ENCODE results near the gene SLC9A2.

SLC9A2 gene

GRCh38 chr2:102593516-102593915 is 25.8 kb upstream of the SLC9A2 start:
- H3K4me1 Mint-ChIP-seq = no peaks in the 10 kb centered on the region

GRCh38 chr2:102594445-102595016 is 24.8 kb upstream of the SLC9A2 start:
- Mint-ChIP-seq H3K36me3 (ENCODE audit: low read depth) (no peaks in the 10 kb centered on the region), H3K4me3 (no peak overlapping the region), H3K4me1 (no peaks in the 10 kb centered on the region), H3K9me3 (no peaks in the 10 kb centered on the region), H3K27me3 (ENCODE audit: low read depth) (no peaks in the 10 kb centered on the region), H3K27ac (no peak overlapping the region)
- TF ChIP-seq CTCF (IDR thresholded peaks at IDR 0.05; ENCODE audit: unreplicated experiment in 3 of 3) = no peak

More at GRCh38 chr2:102593516-102593915, 25.8 kb upstream of the SLC9A2 start:
- no peak overlapping the region for H3K4me3 Mint-ChIP-seq
- no peaks in the 10 kb centered on the region for H3K27me3 Mint-ChIP-seq (ENCODE audit: low read depth)
- H3K36me3 Mint-ChIP-seq (ENCODE audit: low read depth) = no peaks in the 10 kb centered on the region
- TF ChIP-seq CTCF (IDR thresholded peaks at IDR 0.05; ENCODE audit: unreplicated experiment in 3 of 3) = no peak
- peak overlapping the region in 1 of 3 experiments; percentile 13 for H3K27ac Mint-ChIP-seq
- H3K9me3 Mint-ChIP-seq = no peaks in the 10 kb centered on the region

- Mint-ChIP-seq H3K4me3 (no peak overlapping the region), H3K27ac (no peak overlapping the region), H3K36me3 (ENCODE audit: low read depth) (no peaks in the 10 kb centered on the region), H3K27me3 (ENCODE audit: low read depth) (no peaks in the 10 kb centered on the region), H3K4me1 (no peaks in the 10 kb centered on the region), H3K9me3 (no peaks in the 10 kb centered on the region)
- TF ChIP-seq CTCF (IDR thresholded peaks at IDR 0.05; ENCODE audit: unreplicated experiment in 3 of 3) = no peak
These were observed 21.6 kb upstream of the SLC9A2 start for GRCh38 chr2:102597788-102598187.

- Mint-ChIP-seq H3K9me3 (no peaks in the 10 kb centered on the region), H3K27ac (no peak overlapping the region), H3K27me3 (ENCODE audit: low read depth) (no peaks in the 10 kb centered on the region), H3K36me3 (ENCODE audit: low read depth) (no peaks in the 10 kb centered on the region), H3K4me1 (peaks cover 4% of the 10 kb centered on the region), H3K4me3 (no peak overlapping the region)
- TF ChIP-seq CTCF (IDR thresholded peaks at IDR 0.05; ENCODE audit: unreplicated experiment in 3 of 3) = no peak
These were observed 19.9 kb upstream of the SLC9A2 start for GRCh38 chr2:102599486-102599885.

- no peak for TF ChIP-seq CTCF (IDR thresholded peaks at IDR 0.05; ENCODE audit: unreplicated experiment in 3 of 3)
- Mint-ChIP-seq H3K4me1 (peaks cover 9% of the 10 kb centered on the region), H3K4me3 (no peak overlapping the region), H3K36me3 (ENCODE audit: low read depth) (no peaks in the 10 kb centered on the region), H3K27ac (no peak overlapping the region), H3K9me3 (no peaks in the 10 kb centered on the region), H3K27me3 (ENCODE audit: low read depth) (no peaks in the 10 kb centered on the region)
These were observed 17.6 kb upstream of the SLC9A2 start for GRCh38 chr2:102601730-102602129.

- no peaks in the 10 kb centered on the region for H3K9me3 Mint-ChIP-seq
- TF ChIP-seq CTCF (IDR thresholded peaks at IDR 0.05; ENCODE audit: unreplicated experiment in 3 of 3) = no peak
- no peak overlapping the region for H3K4me3 Mint-ChIP-seq
- no peak overlapping the region for H3K27ac Mint-ChIP-seq
- H3K36me3 Mint-ChIP-seq (ENCODE audit: low read depth) = no peaks in the 10 kb centered on the region
- H3K27me3 Mint-ChIP-seq (ENCODE audit: low read depth) = no peaks in the 10 kb centered on the region
- peaks cover 9% of the 10 kb centered on the region for H3K4me1 Mint-ChIP-seq
These were observed 15.4 kb upstream of the SLC9A2 start for GRCh38 chr2:102603904-102604303.

Data from nephron (organoid).